K562 (cell line): Measurements from ENCODE around the gene UBE2V1. TPM values are rescaled to one million over a fixed set of nuclear protein-coding genes. Genes with fewer than 3 reads are reported as not detected.

Source experiments
- C11orf30 ChIP-seq: fragments of 450-650 bp; IDR thresholded peaks from 2 replicates; pipeline ENCODE4 v1.6.1; 2016; ENCODE audit warnings: low read depth, mild to moderate bottlenecking
- ESRRA ChIP-seq: fragments of 450-650 bp; IDR thresholded peaks from 2 replicates; pipeline ENCODE4 v1.6.1; 2014; ENCODE audit warnings: low read depth, mild to moderate bottlenecking, moderate library complexity, borderline replicate concordance
- GATA2 ChIP-seq: sonication (generic); formaldehyde crosslinking; IDR thresholded peaks from 2 replicates; pipeline ENCODE4 v1.4.0; 2020; ENCODE audit warnings: mild to moderate bottlenecking, missing genetic modification reagents
- KAT2B ChIP-seq: IDR thresholded peaks from one replicate; pipeline ENCODE4 v1.6.1; 2012; ENCODE audit warnings: low read depth, mild to moderate bottlenecking, control low read depth, inconsistent platforms, low read length, moderate library complexity
- KHSRP ChIP-seq: fragments of 450-650 bp; IDR thresholded peaks from 2 replicates; pipeline ENCODE4 v1.6.1; 2017
- KLF1 ChIP-seq: fragments of 450-650 bp; IDR thresholded peaks from 2 replicates; pipeline ENCODE4 v1.6.1; 2016; ENCODE audit warnings: missing genetic modification characterization, missing compliant biosample characterization
- LEF1 ChIP-seq: fragments of 450-650 bp; IDR thresholded peaks from 2 replicates; pipeline ENCODE4 v1.6.1; 2016; ENCODE audit warnings: mild to moderate bottlenecking
- NR2C2 ChIP-seq, 2 experiments: fragments of 200-800 bp in 1 of 2; sonication (Bioruptor generic) in 1 of 2; sonication (generic) in 1 of 2; formaldehyde crosslinking in 1 of 2; IDR thresholded peaks; 2 replicates each; pipeline versions ENCODE4 v1.6.1 to v1.8.0; 2016 to 2022; ENCODE audit warnings: mild to moderate bottlenecking in 1 of 2, missing compliant biosample characterization in 1 of 2, missing genetic modification characterization in 1 of 2, missing genetic modification reagents in 1 of 2
- RFX7 ChIP-seq: fragments of 250-450 bp; sonication (Bioruptor Pico); IDR thresholded peaks from 2 replicates; pipeline ENCODE4 v1.5.1; 2021; ENCODE audit warnings: mild to moderate bottlenecking
- YY1 ChIP-seq, 3 experiments: IDR thresholded peaks; 2 replicates each; pipeline ENCODE4 v1.6.1; 2011; ENCODE audit warnings: low read length in 2 of 3, mild to moderate bottlenecking in 2 of 3, moderate library complexity in 2 of 3, borderline replicate concordance in 1 of 3, control low read depth in 1 of 3, low read depth in 1 of 3; ENCODE audit not compliant: insufficient read depth in 3 of 3, insufficient replicate concordance in 2 of 3, control insufficient read depth in 1 of 3, insufficient read length in 1 of 3; ENCODE audit errors: extremely low read depth in 1 of 3
- ZNF431 ChIP-seq: sonication (generic); formaldehyde crosslinking; IDR thresholded peaks from 2 replicates; pipeline ENCODE4 v1.8.0; 2022; ENCODE audit warnings: mild to moderate bottlenecking, missing genetic modification reagents
- polyA plus RNA-seq, 8 experiments: library from polyadenylated mRNA; depleted of rRNA in 4 of 8; stranded (reverse) in 5 of 8; unstranded in 3 of 8; fragments of >200 nt; fragmentation: Nextera tagmentation in 2 of 8; fragmentation: Illumina TruSeq in 1 of 8; extraction: Ambion mirVana in 2 of 8; extraction: Trizol in 1 of 8; gene quantifications; 2 replicates each; pipeline versions ENCODE4 v1.2.1 to v1.2.3, GENCODE V29; 2011 to 2014; ENCODE audit warnings: inconsistent platforms in 1 of 8, missing spikeins in 1 of 8
- total RNA-seq, 7 experiments: library from RNA; depleted of rRNA in 6 of 7; stranded (reverse); fragments of >200 nt in 6 of 7; fragmentation: Illumina TruSeq in 2 of 7; extraction: Trizol in 2 of 7; gene quantifications; 2 replicates each; pipeline versions ENCODE4 v1.2.1 to v1.2.3, GENCODE V29; 2011 to 2021; ENCODE audit warnings: low replicate concordance in 1 of 7
- TF ChIP-seq, protein P1 (sequence below): sonication (generic); formaldehyde crosslinking; IDR thresholded peaks from 2 replicates; pipeline ENCODE4 v1.8.1; 2023; ENCODE audit warnings: mild to moderate bottlenecking, missing genetic modification reagents, moderate library complexity
- TF ChIP-seq, protein P2 (sequence below): sonication (generic); formaldehyde crosslinking; IDR thresholded peaks from 2 replicates; pipeline ENCODE4 v1.8.1; 2023; ENCODE audit warnings: mild to moderate bottlenecking, missing genetic modification reagents
- TF ChIP-seq, protein P3 (sequence below), 3 experiments: IDR thresholded peaks in 2 of 3; conservative IDR thresholded peaks in 1 of 3; 2 replicates each; pipeline ENCODE4 v1.5.1; 2011 to 2012; ENCODE audit warnings: low read length in 3 of 3, mild to moderate bottlenecking in 3 of 3, control low read depth in 2 of 3, improper control_type of control experiment in 1 of 3, inconsistent platforms in 1 of 3, low read depth in 1 of 3, mixed read lengths in 1 of 3, moderate library complexity in 1 of 3; ENCODE audit not compliant: insufficient read depth in 2 of 3
- TF ChIP-seq, protein P4 (sequence below): fragments of 450-650 bp; IDR thresholded peaks from 2 replicates; pipeline ENCODE4 v1.6.1; 2016; ENCODE audit warnings: mild to moderate bottlenecking
- TF ChIP-seq, protein P5 (sequence below): sonication (generic); formaldehyde crosslinking; IDR thresholded peaks from 2 replicates; pipeline ENCODE4 v1.8.0; 2022; ENCODE audit warnings: mild to moderate bottlenecking, low read depth, missing genetic modification reagents

The UBE2V1 gene
- total and polyA plus RNA-seq, 9 of the 15 experiments (the other 6 are each of a cell fraction or from before 2014, with no cell fraction given) = 93.0 to 357 (median 119) TPM

DNA sequence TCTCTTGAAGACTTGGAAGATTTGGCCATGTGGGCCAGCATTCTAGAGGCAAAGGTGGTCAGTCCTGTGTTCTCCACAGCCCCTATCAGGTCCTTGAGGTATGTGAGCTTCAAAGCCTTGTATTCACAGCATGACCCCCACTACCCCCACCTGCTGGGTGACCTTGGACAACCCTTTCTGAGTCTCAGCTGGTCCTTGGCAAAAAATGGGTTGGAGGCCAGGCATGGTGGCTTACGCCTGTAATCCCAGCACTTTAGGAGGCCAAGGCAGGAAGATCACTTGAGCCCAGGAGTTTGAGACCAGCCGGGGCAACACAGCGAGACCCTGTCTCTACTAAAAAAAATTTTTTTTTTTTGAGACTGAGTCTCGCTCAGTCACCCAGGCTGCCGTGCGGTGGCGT lies 42.6 kb downstream of the UBE2V1 start (continued):
- TF ChIP-seq, protein P1, sequence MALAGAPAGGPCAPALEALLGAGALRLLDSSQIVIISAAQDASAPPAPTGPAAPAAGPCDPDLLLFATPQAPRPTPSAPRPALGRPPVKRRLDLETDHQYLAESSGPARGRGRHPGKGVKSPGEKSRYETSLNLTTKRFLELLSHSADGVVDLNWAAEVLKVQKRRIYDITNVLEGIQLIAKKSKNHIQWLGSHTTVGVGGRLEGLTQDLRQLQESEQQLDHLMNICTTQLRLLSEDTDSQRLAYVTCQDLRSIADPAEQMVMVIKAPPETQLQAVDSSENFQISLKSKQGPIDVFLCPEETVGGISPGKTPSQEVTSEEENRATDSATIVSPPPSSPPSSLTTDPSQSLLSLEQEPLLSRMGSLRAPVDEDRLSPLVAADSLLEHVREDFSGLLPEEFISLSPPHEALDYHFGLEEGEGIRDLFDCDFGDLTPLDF (CRISPR knock-in tag) = no peak
- TF ChIP-seq LEF1 (no peak), ESRRA (peak; percentile 64; the same call in 1 of the 2 replicates), KHSRP (no peak), YY1 (IDR thresholded peaks at IDR 0.05; ENCODE audit: borderline replicate concordance in 1 of 3, control insufficient read depth in 1 of 3, extremely low read depth in 1 of 3, insufficient read depth in 3 of 3, insufficient read length in 1 of 3, insufficient replicate concordance in 2 of 3, low read depth in 1 of 3, low read length in 2 of 3) (no peak), RFX7 (CRISPR knock-in tag) (no peak), KLF1 (tag) (no peak), GATA2 (CRISPR knock-in tag) (no peak), ZNF431 (CRISPR knock-in tag) (no peak), C11orf30 (no peak), NR2C2 (CRISPR knock-in tag; IDR thresholded peaks at IDR 0.05) (no peak), NR2C2 (tag; IDR thresholded peaks at IDR 0.05) (0 out of 2 replicates have a peak, but pooled peaks have one; percentile 3), KAT2B (no peak)
- TF ChIP-seq, protein P2, sequence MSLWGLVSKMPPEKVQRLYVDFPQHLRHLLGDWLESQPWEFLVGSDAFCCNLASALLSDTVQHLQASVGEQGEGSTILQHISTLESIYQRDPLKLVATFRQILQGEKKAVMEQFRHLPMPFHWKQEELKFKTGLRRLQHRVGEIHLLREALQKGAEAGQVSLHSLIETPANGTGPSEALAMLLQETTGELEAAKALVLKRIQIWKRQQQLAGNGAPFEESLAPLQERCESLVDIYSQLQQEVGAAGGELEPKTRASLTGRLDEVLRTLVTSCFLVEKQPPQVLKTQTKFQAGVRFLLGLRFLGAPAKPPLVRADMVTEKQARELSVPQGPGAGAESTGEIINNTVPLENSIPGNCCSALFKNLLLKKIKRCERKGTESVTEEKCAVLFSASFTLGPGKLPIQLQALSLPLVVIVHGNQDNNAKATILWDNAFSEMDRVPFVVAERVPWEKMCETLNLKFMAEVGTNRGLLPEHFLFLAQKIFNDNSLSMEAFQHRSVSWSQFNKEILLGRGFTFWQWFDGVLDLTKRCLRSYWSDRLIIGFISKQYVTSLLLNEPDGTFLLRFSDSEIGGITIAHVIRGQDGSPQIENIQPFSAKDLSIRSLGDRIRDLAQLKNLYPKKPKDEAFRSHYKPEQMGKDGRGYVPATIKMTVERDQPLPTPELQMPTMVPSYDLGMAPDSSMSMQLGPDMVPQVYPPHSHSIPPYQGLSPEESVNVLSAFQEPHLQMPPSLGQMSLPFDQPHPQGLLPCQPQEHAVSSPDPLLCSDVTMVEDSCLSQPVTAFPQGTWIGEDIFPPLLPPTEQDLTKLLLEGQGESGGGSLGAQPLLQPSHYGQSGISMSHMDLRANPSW (CRISPR knock-in tag) = no peak
- TF ChIP-seq, protein P3, sequence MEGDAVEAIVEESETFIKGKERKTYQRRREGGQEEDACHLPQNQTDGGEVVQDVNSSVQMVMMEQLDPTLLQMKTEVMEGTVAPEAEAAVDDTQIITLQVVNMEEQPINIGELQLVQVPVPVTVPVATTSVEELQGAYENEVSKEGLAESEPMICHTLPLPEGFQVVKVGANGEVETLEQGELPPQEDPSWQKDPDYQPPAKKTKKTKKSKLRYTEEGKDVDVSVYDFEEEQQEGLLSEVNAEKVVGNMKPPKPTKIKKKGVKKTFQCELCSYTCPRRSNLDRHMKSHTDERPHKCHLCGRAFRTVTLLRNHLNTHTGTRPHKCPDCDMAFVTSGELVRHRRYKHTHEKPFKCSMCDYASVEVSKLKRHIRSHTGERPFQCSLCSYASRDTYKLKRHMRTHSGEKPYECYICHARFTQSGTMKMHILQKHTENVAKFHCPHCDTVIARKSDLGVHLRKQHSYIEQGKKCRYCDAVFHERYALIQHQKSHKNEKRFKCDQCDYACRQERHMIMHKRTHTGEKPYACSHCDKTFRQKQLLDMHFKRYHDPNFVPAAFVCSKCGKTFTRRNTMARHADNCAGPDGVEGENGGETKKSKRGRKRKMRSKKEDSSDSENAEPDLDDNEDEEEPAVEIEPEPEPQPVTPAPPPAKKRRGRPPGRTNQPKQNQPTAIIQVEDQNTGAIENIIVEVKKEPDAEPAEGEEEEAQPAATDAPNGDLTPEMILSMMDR (IDR thresholded peaks at IDR 0.05 in 2 of 3, conservative IDR thresholded peaks at IDR 0.05 in 1 of 3; ENCODE audit: insufficient read depth in 2 of 3, low read depth in 1 of 3, low read length in 3 of 3) = peak in 1 of 3 experiments; percentile 8; a peak in 1 of 6 replicates
- TF ChIP-seq, protein P4, sequence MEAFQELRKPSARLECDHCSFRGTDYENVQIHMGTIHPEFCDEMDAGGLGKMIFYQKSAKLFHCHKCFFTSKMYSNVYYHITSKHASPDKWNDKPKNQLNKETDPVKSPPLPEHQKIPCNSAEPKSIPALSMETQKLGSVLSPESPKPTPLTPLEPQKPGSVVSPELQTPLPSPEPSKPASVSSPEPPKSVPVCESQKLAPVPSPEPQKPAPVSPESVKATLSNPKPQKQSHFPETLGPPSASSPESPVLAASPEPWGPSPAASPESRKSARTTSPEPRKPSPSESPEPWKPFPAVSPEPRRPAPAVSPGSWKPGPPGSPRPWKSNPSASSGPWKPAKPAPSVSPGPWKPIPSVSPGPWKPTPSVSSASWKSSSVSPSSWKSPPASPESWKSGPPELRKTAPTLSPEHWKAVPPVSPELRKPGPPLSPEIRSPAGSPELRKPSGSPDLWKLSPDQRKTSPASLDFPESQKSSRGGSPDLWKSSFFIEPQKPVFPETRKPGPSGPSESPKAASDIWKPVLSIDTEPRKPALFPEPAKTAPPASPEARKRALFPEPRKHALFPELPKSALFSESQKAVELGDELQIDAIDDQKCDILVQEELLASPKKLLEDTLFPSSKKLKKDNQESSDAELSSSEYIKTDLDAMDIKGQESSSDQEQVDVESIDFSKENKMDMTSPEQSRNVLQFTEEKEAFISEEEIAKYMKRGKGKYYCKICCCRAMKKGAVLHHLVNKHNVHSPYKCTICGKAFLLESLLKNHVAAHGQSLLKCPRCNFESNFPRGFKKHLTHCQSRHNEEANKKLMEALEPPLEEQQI = no peak
- TF ChIP-seq, protein P5, sequence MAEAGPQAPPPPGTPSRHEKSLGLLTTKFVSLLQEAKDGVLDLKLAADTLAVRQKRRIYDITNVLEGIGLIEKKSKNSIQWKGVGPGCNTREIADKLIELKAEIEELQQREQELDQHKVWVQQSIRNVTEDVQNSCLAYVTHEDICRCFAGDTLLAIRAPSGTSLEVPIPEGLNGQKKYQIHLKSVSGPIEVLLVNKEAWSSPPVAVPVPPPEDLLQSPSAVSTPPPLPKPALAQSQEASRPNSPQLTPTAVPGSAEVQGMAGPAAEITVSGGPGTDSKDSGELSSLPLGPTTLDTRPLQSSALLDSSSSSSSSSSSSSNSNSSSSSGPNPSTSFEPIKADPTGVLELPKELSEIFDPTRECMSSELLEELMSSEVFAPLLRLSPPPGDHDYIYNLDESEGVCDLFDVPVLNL (CRISPR knock-in tag) = no peak
